H9 (cell line): ENCODE data around the gene GCGR. TPM values are rescaled to one million over a fixed set of nuclear protein-coding genes. Genes with fewer than 3 reads are reported as not detected.

Experiments used
- DNase-seq: peaks from one replicate; pipeline ENCODE4 v3.0.0-alpha.2; 2017
- H2AFZ ChIP-seq: one replicate; pipeline ENCODE4 v1.6.1; 2013; ENCODE audit warnings: mild to moderate bottlenecking, low read length, control low read depth, moderate library complexity
- H2AK5ac ChIP-seq: 2 replicates; pipeline ENCODE4 v1.6.1; 2013; ENCODE audit warnings: low read length, control low read depth, mixed read lengths; ENCODE audit not compliant: insufficient read length
- H2BK120ac ChIP-seq: one replicate; pipeline ENCODE4 v1.6.1; 2013; ENCODE audit warnings: low read depth, mild to moderate bottlenecking, low read length, control low read depth, inconsistent platforms; ENCODE audit not compliant: poor library complexity, severe bottlenecking
- H2BK12ac ChIP-seq: 2 replicates; pipeline ENCODE4 v1.6.1; 2013; ENCODE audit warnings: low read length, control low read depth, mixed read lengths, low read depth; ENCODE audit not compliant: insufficient read length
- H2BK15ac ChIP-seq: 2 replicates; pipeline ENCODE4 v1.6.1; 2013; ENCODE audit warnings: low read depth, low read length, control low read depth
- H2BK20ac ChIP-seq: one replicate; pipeline ENCODE4 v1.6.1; 2013; ENCODE audit warnings: low read depth, mild to moderate bottlenecking, low read length, control low read depth, inconsistent platforms; ENCODE audit not compliant: poor library complexity, severe bottlenecking
- H2BK5ac ChIP-seq: 2 replicates; pipeline ENCODE4 v1.6.1; 2013; ENCODE audit warnings: low read length, control low read depth, mixed read lengths; ENCODE audit not compliant: insufficient read length
- H3K14ac ChIP-seq: 2 replicates; pipeline ENCODE4 v1.6.1; 2013; ENCODE audit warnings: low read length, control low read depth; ENCODE audit not compliant: insufficient read depth
- H3K18ac ChIP-seq: 2 replicates; pipeline ENCODE4 v1.6.1; 2013; ENCODE audit warnings: low read depth, mild to moderate bottlenecking, mixed read lengths, low read length, control low read depth; ENCODE audit not compliant: insufficient read length
- H3K23ac ChIP-seq: 2 replicates; pipeline ENCODE4 v1.6.1; 2013; ENCODE audit warnings: low read length, control low read depth, mixed read lengths, low read depth; ENCODE audit not compliant: insufficient read length
- H3K23me2 ChIP-seq: 2 replicates; pipeline ENCODE4 v1.6.1; 2013; ENCODE audit warnings: low read depth, mild to moderate bottlenecking, mixed read lengths, low read length, control low read depth; ENCODE audit not compliant: insufficient read length, poor library complexity, severe bottlenecking
- H3K27ac ChIP-seq: 2 replicates; pipeline ENCODE4 v1.5.1; 2013; ENCODE audit warnings: low read length, control low read depth, mixed read lengths, low read depth; ENCODE audit not compliant: insufficient read length
- H3K27me3 ChIP-seq: 2 replicates; pipeline ENCODE4 v1.6.1; 2013; ENCODE audit warnings: low read length, control low read depth, inconsistent platforms; ENCODE audit not compliant: insufficient read depth
- H3K4ac ChIP-seq: 2 replicates; pipeline ENCODE4 v1.6.1; 2013; ENCODE audit warnings: low read depth, mild to moderate bottlenecking, control low read depth, inconsistent platforms, low read length, moderate library complexity
- H3K4me1 ChIP-seq: 2 replicates; pipeline ENCODE4 v1.6.1; 2013; ENCODE audit warnings: low read length, control low read depth, inconsistent platforms; ENCODE audit not compliant: insufficient read depth
- H3K4me2 ChIP-seq: 2 replicates; pipeline ENCODE4 v1.6.1; 2013; ENCODE audit warnings: low read length, control low read depth, mixed read lengths; ENCODE audit not compliant: insufficient read length, insufficient read depth
- H3K56ac ChIP-seq: 2 replicates; pipeline ENCODE4 v1.6.1; 2013; ENCODE audit warnings: low read depth, mild to moderate bottlenecking, mixed read lengths, low read length, control low read depth; ENCODE audit not compliant: insufficient read length
- H3K79me1 ChIP-seq: 2 replicates; pipeline ENCODE4 v1.6.1; 2013; ENCODE audit warnings: low read depth, mild to moderate bottlenecking, moderate library complexity, low read length, control low read depth, inconsistent platforms; ENCODE audit not compliant: insufficient read depth, poor library complexity, severe bottlenecking
- H3K79me2 ChIP-seq: 2 replicates; pipeline ENCODE4 v1.6.1; 2013; ENCODE audit warnings: low read length, control low read depth, inconsistent platforms; ENCODE audit not compliant: insufficient read depth
- H3K9ac ChIP-seq: 2 replicates; pipeline ENCODE4 v1.6.1; 2013; ENCODE audit warnings: low read length, control low read depth, mixed read lengths; ENCODE audit not compliant: insufficient read length; ENCODE audit errors: extremely low read depth
- H3K9me3 ChIP-seq: one replicate; pipeline ENCODE4 v1.6.1; 2013; ENCODE audit warnings: low read depth, low read length, inconsistent platforms; ENCODE audit not compliant: control insufficient read depth
- H3T11ph ChIP-seq: one replicate; pipeline ENCODE4 v1.6.1; 2013; ENCODE audit warnings: mild to moderate bottlenecking, low read length, control low read depth, inconsistent platforms
- H4K20me1 ChIP-seq: one replicate; pipeline ENCODE4 v1.6.1; 2013; ENCODE audit not compliant: control insufficient read depth, insufficient read length, insufficient read depth
- H4K5ac ChIP-seq: 2 replicates; pipeline ENCODE4 v1.6.1; 2013; ENCODE audit warnings: low read depth, mild to moderate bottlenecking, mixed read lengths, low read length, control low read depth; ENCODE audit not compliant: insufficient read length
- H4K8ac ChIP-seq: replicated peaks from 2 replicates; pipeline ENCODE4 v1.6.1; 2013; ENCODE audit warnings: low read length, control low read depth, mixed read lengths, low read depth; ENCODE audit not compliant: insufficient read length
- H4K91ac ChIP-seq: 2 replicates; pipeline ENCODE4 v1.6.1; 2013; ENCODE audit warnings: low read depth, mild to moderate bottlenecking, moderate library complexity, mixed read lengths, low read length, control low read depth; ENCODE audit not compliant: insufficient read length
- H3K27ac Mint-ChIP-seq, 3 experiments: 2 replicates in 2 of 3; 3 replicates in 1 of 3; pipeline ENCODE4 v1.8.0; 2020 to 2021; ENCODE audit warnings: mixed read lengths in 3 of 3, mild to moderate bottlenecking in 1 of 3, moderate library complexity in 1 of 3
- H3K27me3 Mint-ChIP-seq: 2 replicates; pipeline ENCODE4 v1.8.0; 2021; ENCODE audit warnings: low read depth, mild to moderate bottlenecking, moderate library complexity, mixed read lengths
- H3K36me3 Mint-ChIP-seq, 3 experiments: 2 replicates in 2 of 3; 3 replicates in 1 of 3; pipeline ENCODE4 v1.8.0; 2020 to 2021; ENCODE audit warnings: low read depth in 3 of 3, mixed read lengths in 3 of 3; ENCODE audit not compliant: insufficient read depth in 1 of 3
- H3K4me1 Mint-ChIP-seq, 2 experiments: 2 replicates each; pipeline ENCODE4 v1.8.0; 2020; ENCODE audit warnings: mixed read lengths in 2 of 2
- H3K4me3 Mint-ChIP-seq, 2 experiments: 2 replicates in 1 of 2; 3 replicates in 1 of 2; pipeline ENCODE4 v1.8.0; 2020 to 2021; ENCODE audit warnings: mild to moderate bottlenecking in 2 of 2, mixed read lengths in 2 of 2, moderate library complexity in 1 of 2
- H3K9me3 Mint-ChIP-seq, 2 experiments: 2 replicates in 1 of 2; 3 replicates in 1 of 2; pipeline ENCODE4 v1.8.0; 2020; ENCODE audit warnings: mild to moderate bottlenecking in 2 of 2, mixed read lengths in 2 of 2, moderate library complexity in 1 of 2
- CTCF ChIP-seq: fragments of 200-600 bp; sonication (generic); conservative IDR thresholded peaks from 3 replicates; pipeline ENCODE4 v1.8.0; 2021; ENCODE audit warnings: antibody characterized with exemption, mild to moderate bottlenecking
- WGBS: extraction: QIAGEN DNeasy Blood & Tissue Kit; methylation state at CpG from one replicate; pipeline ENCODE4 v1.1.7; 2013; ENCODE audit warnings: missing lambda C conversion rate, low lambda C conversion rate, mixed read lengths; ENCODE audit not compliant: insufficient read length; ENCODE audit errors: extremely low coverage; 5-methylcytosine and 5-hydroxymethylcytosine counted together
- total RNA-seq: library from RNA; stranded (reverse); gene quantifications from 2 replicates; pipeline ENCODE4 v1.2.1, GENCODE V29; 2021

GCGR gene
- total RNA-seq, 1 experiment from 2014 or later, result 0.24 TPM

GRCh38 chr17:81812571-81813370, 8.8 kb downstream of the GCGR start:
- H3T11ph ChIP-seq, result no peak overlapping the region
- H3K79me1 ChIP-seq, result no peaks in the 10 kb centered on the region
- H3K9me3 ChIP-seq, result no peaks in the 10 kb centered on the region
- no peak overlapping the region for H3K9ac ChIP-seq
- Mint-ChIP-seq H3K27me3 (peaks cover 30% of the 10 kb centered on the region), H3K9me3 (no peaks in the 10 kb centered on the region; a peak in 2 of 5 replicates), H3K4me3 (no peak overlapping the region), H3K36me3 (no peaks in the 10 kb centered on the region), H3K27ac (no peak overlapping the region), H3K4me1 (peaks cover 0 to 3% of the 10 kb centered on the region in 2 experiments; a peak in 1 of 4 replicates)
- H3K18ac ChIP-seq, result no peak overlapping the region
- TF ChIP-seq CTCF, result no peak
- H4K8ac ChIP-seq, result no peak overlapping the region
- H2BK120ac ChIP-seq, result no peak overlapping the region
- H3K23ac ChIP-seq, result no peak overlapping the region
- no peak overlapping the region for H4K5ac ChIP-seq
- no peak overlapping the region for H4K91ac ChIP-seq
- no peaks in the 10 kb centered on the region for H3K23me2 ChIP-seq
- H2BK12ac ChIP-seq, result no peak overlapping the region
- H3K4ac ChIP-seq, result no peak overlapping the region
- H2AK5ac ChIP-seq, result no peak overlapping the region
- H4K20me1 ChIP-seq, result no peaks in the 10 kb centered on the region
- no peaks in the 10 kb centered on the region for H3K79me2 ChIP-seq
- H3K56ac ChIP-seq, result no peak overlapping the region
- no peaks in the 10 kb centered on the region for H3K4me1 ChIP-seq
- H3K27ac ChIP-seq, result no peak overlapping the region
- no peak overlapping the region for H2BK20ac ChIP-seq
- no peak overlapping the region; the same call in 1 of the 2 replicates for H3K14ac ChIP-seq
- no peaks in the 10 kb centered on the region; the same call in 1 of the 2 replicates for H3K27me3 ChIP-seq
- no peak overlapping the region for H2AFZ ChIP-seq
- no CpG with 5 or more reads among the region's 45 CpGs for WGBS
- no peak overlapping the region for H2BK5ac ChIP-seq
- no peak overlapping the region for H2BK15ac ChIP-seq
- no peak for DNase-seq
- no peak overlapping the region for H3K4me2 ChIP-seq
